GM23338 (cell line): ENCODE measurements around the gene BCL11B.

Experiments
- POLR2AphosphoS5 ChIP-seq: IDR thresholded peaks from 2 replicates; pipeline ENCODE4 v1.6.1; 2016; ENCODE audit warnings: antibody characterized with exemption, low read depth
- TF ChIP-seq, protein P1 (sequence below): IDR thresholded peaks from one replicate; pipeline ENCODE4 v1.6.1; 2018; ENCODE audit warnings: antibody characterized with exemption; ENCODE audit not compliant: unreplicated experiment
- TF ChIP-seq, protein P2 (sequence below), 2 experiments: fragments of 200-600 bp in 1 of 2; sonication (generic) in 1 of 2; conservative IDR thresholded peaks; 2 replicates each; pipeline versions ENCODE4 v1.5.1 to v1.6.1; 2016 to 2017; ENCODE audit warnings: antibody characterized with exemption in 2 of 2, low read depth in 2 of 2, mild to moderate bottlenecking in 2 of 2, moderate library complexity in 1 of 2

DNA sequence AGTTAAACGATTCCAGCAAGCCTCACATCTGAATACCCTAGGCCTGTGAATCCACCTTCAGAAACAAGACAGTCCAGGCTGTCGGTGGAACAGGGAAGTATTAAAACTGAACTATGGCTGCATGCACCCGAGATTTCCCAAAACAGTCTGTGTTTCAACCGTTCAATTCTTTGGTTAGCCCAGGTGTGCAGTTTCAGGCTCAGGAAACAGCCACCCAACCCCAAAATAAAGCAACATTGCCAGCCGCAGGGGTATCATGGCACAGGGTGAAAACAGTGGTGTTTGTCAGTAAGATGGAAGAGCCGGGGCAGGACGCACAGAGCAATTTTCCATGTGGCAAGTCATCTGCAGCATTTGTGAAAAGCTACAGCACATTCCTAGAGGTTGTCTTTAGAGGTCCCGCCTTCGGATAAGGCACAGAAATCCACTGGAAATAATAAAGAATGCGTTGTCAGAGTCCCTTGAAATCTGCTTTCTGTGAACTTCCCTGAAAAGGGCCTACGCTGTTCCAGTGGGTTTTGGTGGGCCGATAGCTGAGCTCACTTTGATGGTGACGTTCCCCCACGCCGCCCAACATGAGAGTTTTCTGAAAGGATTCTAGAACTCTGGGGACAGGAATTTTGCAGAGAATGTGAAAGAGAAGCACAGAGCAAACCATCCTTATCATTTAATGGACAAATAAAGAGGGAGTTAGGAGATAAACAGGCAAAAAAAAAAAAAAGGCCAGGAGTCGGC lies 84.9 kb downstream of the BCL11B start:
- TF ChIP-seq, protein P1, sequence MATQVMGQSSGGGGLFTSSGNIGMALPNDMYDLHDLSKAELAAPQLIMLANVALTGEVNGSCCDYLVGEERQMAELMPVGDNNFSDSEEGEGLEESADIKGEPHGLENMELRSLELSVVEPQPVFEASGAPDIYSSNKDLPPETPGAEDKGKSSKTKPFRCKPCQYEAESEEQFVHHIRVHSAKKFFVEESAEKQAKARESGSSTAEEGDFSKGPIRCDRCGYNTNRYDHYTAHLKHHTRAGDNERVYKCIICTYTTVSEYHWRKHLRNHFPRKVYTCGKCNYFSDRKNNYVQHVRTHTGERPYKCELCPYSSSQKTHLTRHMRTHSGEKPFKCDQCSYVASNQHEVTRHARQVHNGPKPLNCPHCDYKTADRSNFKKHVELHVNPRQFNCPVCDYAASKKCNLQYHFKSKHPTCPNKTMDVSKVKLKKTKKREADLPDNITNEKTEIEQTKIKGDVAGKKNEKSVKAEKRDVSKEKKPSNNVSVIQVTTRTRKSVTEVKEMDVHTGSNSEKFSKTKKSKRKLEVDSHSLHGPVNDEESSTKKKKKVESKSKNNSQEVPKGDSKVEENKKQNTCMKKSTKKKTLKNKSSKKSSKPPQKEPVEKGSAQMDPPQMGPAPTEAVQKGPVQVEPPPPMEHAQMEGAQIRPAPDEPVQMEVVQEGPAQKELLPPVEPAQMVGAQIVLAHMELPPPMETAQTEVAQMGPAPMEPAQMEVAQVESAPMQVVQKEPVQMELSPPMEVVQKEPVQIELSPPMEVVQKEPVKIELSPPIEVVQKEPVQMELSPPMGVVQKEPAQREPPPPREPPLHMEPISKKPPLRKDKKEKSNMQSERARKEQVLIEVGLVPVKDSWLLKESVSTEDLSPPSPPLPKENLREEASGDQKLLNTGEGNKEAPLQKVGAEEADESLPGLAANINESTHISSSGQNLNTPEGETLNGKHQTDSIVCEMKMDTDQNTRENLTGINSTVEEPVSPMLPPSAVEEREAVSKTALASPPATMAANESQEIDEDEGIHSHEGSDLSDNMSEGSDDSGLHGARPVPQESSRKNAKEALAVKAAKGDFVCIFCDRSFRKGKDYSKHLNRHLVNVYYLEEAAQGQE = no peak
- TF ChIP-seq, protein P2, sequence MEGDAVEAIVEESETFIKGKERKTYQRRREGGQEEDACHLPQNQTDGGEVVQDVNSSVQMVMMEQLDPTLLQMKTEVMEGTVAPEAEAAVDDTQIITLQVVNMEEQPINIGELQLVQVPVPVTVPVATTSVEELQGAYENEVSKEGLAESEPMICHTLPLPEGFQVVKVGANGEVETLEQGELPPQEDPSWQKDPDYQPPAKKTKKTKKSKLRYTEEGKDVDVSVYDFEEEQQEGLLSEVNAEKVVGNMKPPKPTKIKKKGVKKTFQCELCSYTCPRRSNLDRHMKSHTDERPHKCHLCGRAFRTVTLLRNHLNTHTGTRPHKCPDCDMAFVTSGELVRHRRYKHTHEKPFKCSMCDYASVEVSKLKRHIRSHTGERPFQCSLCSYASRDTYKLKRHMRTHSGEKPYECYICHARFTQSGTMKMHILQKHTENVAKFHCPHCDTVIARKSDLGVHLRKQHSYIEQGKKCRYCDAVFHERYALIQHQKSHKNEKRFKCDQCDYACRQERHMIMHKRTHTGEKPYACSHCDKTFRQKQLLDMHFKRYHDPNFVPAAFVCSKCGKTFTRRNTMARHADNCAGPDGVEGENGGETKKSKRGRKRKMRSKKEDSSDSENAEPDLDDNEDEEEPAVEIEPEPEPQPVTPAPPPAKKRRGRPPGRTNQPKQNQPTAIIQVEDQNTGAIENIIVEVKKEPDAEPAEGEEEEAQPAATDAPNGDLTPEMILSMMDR (conservative IDR thresholded peaks at IDR 0.05; ENCODE audit: low read depth in 2 of 2) = no peak
- TF ChIP-seq POLR2AphosphoS5 = no peak
